ENCODE measurements around the gene C2orf74. TPM values are rescaled to one million over a fixed set of nuclear protein-coding genes. Genes with fewer than 3 reads are reported as not detected.
"Not testable (repeated sequence)": the region's sequence is repeated elsewhere in the genome, so short reads cannot be mapped to it uniquely, and the experiment has no call there.

The C2orf74 gene
- total and polyA plus RNA-seq, 10 donors, result 9.4 to 36.7 (median 24.1) TPM

DNA sequence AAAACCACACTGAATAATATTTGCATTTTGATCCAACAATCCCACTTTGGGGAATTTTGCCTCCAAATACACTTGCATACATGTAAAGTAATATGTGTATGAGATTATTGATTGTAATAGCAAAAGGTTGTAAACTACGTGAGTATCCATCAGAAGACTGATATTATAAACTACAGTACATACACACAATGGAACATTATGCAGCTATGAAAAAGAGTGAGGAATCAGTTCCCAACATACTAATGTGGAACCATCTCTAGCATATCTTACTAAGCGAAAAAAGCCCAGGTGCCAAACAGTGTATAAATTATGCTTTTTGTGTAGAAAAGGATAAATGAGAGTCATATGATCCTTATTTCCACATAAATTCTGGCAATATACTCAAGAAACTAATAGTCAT is 16.0 kb upstream of the C2orf74 start:
- intact Hi-C loops (cut with DNase I; ENCODE audit: low total_unique reads), result no loop called here
- H3K4me3 ChIP-seq, result peak overlapping the region in 3 of 8 donors; percentile 50 to 76 (median 56)
- WGBS, 5 donors, result 96 to 100% (median 98%) methylated on average over 2 of the region's 2 CpGs

DNA sequence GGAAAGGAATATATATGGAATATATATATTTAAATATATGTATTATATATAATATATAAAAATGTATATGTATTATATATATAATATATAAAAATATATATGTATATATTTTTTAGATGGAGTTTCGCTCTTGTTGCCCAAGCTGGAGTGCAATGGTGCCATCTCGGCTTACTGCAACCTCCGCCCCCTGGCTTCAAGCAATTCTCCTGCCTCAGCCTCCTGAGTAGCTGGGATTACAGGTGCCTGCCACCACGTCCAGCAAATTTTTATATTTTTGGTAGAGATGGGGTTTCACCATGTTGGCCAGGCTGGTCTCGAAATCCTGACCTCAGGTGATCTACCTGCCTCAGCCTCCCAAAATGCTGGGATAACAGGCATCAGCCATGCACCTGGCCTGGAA is 13.9 kb upstream of the C2orf74 start:
- H3K27ac ChIP-seq; H3K27me3 ChIP-seq (replicated peaks in 1 of 7); H3K4me3 ChIP-seq; H3K9me3 ChIP-seq; intact Hi-C loops (cut with DNase I; ENCODE audit: low total_unique reads): not testable (repeated sequence)
- DNase-seq, result peak; percentile 18
- Histone ChIP-seq H3K4me1 (peaks cover 0 to 29% (median 15%) of the 10 kb centered on the region in 6 donors), H3K36me3 (peaks cover 0 to 45% (median 14%) of the 10 kb centered on the region in 6 donors)
- 94 to 99% (median 95%) methylated on average over 5 of the region's 5 CpGs for whole genome bisulfite sequencing, 5 donors

More for the DNA sequence above, 16.0 kb upstream of the C2orf74 start:
- no peaks in the 10 kb centered on the region for H3K27me3 ChIP-seq (replicated peaks in 1 of 7)
- H3K9me3 ChIP-seq, result no peaks in the 10 kb centered on the region
- H3K27ac ChIP-seq, result peak overlapping the region in 2 of 8 donors; percentile 90
- peaks cover 0 to 34% (median 13%) of the 10 kb centered on the region in 6 donors for H3K36me3 ChIP-seq
- TF ChIP-seq, protein P1, sequence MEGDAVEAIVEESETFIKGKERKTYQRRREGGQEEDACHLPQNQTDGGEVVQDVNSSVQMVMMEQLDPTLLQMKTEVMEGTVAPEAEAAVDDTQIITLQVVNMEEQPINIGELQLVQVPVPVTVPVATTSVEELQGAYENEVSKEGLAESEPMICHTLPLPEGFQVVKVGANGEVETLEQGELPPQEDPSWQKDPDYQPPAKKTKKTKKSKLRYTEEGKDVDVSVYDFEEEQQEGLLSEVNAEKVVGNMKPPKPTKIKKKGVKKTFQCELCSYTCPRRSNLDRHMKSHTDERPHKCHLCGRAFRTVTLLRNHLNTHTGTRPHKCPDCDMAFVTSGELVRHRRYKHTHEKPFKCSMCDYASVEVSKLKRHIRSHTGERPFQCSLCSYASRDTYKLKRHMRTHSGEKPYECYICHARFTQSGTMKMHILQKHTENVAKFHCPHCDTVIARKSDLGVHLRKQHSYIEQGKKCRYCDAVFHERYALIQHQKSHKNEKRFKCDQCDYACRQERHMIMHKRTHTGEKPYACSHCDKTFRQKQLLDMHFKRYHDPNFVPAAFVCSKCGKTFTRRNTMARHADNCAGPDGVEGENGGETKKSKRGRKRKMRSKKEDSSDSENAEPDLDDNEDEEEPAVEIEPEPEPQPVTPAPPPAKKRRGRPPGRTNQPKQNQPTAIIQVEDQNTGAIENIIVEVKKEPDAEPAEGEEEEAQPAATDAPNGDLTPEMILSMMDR (IDR thresholded peaks at IDR 0.05 in 8 of 11, conservative IDR thresholded peaks at IDR 0.05 in 3 of 11), result no peak
- no peak for TF ChIP-seq POLR2A (IDR thresholded peaks at IDR 0.05)
- no peak for TF ChIP-seq POLR2AphosphoS5 (IDR thresholded peaks at IDR 0.05)
- H3K4me1 ChIP-seq, result peaks cover 0 to 29% (median 15%) of the 10 kb centered on the region in 6 donors
- DNase-seq, result no peak

DNA sequence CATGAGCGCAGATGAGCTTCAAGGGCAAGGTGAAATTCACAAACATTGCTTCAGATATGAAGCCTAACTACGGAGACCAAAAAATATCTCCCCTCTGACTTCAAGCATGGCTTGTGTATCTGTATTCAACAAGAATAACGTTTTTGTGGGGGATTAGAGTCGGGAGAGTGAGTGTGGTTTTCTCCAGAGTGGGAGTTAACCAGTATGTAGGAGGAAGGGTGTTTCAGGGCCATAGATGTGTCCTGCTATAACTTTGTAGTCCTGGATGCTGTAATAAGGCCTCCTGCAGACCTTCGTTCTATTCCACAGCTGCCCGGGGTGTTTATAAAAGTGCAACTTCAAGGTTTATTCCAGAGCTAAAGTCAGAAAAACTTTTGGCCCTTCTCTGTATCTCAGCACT is 12.9 kb upstream of the C2orf74 start:
- intact Hi-C loops (cut with DNase I; ENCODE audit: low total_unique reads), result no loop called here
- DNase-seq, result no peak

DNA sequence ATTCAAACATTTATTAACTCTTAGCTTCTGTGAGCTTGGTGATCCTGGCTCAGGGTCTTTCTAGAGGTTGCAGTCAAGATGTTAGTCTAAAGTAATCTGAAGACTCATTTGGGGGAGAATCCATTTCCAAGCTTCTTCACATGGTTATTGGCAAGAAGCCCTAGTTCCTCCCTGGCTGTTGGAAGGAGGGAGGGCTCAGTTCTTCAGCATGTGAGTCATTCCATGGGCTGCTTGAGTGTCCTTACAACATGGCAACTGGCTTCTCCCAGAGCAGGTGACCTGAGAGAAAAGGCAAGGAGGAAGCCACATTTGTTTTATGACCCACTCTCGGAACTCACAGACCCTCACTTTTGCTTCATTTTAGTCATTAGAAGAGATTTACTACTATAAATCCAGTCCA is 10.6 kb upstream of the C2orf74 start:
- Histone ChIP-seq H3K9me3 (no peaks in the 10 kb centered on the region), H3K27ac (no peak overlapping the region), H3K4me3 (no peak overlapping the region), H3K36me3 (peaks cover 0 to 40% (median 14%) of the 10 kb centered on the region in 6 donors), H3K4me1 (peaks cover 0 to 5% (median under 1%) of the 10 kb centered on the region in 6 donors), H3K27me3 (replicated peaks in 1 of 7) (no peaks in the 10 kb centered on the region)
- 88 to 100% (median 95%) methylated on average over 1 of the region's 1 CpG for WGBS, 5 donors
- DNase-seq, result no peak
- TF ChIP-seq, protein P1 (IDR thresholded peaks at IDR 0.05 in 8 of 11, conservative IDR thresholded peaks at IDR 0.05 in 3 of 11), result no peak
- TF ChIP-seq POLR2A (IDR thresholded peaks at IDR 0.05), result no peak
- TF ChIP-seq POLR2AphosphoS5 (IDR thresholded peaks at IDR 0.05), result no peak
- intact Hi-C loops (cut with DNase I; ENCODE audit: low total_unique reads), result no loop called here

More for the DNA sequence above, 12.9 kb upstream of the C2orf74 start:
- no peak overlapping the region for H3K27ac ChIP-seq
- peaks cover 0 to 40% (median 14%) of the 10 kb centered on the region in 6 donors for H3K36me3 ChIP-seq
- H3K9me3 ChIP-seq, result no peaks in the 10 kb centered on the region
- TF ChIP-seq, protein P1 (IDR thresholded peaks at IDR 0.05 in 8 of 11, conservative IDR thresholded peaks at IDR 0.05 in 3 of 11), result no peak
- TF ChIP-seq POLR2A (IDR thresholded peaks at IDR 0.05) (no peak), POLR2AphosphoS5 (IDR thresholded peaks at IDR 0.05) (no peak)
- no peaks in the 10 kb centered on the region for H3K27me3 ChIP-seq (replicated peaks in 1 of 7)
- no peak overlapping the region for H3K4me3 ChIP-seq
- H3K4me1 ChIP-seq, result peaks cover 0 to 26% (median 15%) of the 10 kb centered on the region in 6 donors
- WGBS, 5 donors, result 87 to 94% (median 91%) methylated on average over 6 of the region's 6 CpGs
